GM12891 (cell line): ENCODE data around the gene LRRC9.

ENCODE experiments used
- PAX5 ChIP-seq: IDR thresholded peaks from 2 replicates; pipeline ENCODE4 v1.6.1; 2011; ENCODE audit warnings: low read length, moderate library complexity, mild to moderate bottlenecking; ENCODE audit not compliant: insufficient read depth, severe bottlenecking
- POLR2A ChIP-seq: IDR thresholded peaks from 2 replicates; pipeline ENCODE4 v1.6.1; 2011; ENCODE audit warnings: low read depth, low read length, control low read depth
- POLR2AphosphoS5 ChIP-seq: IDR thresholded peaks from 2 replicates; pipeline ENCODE4 v1.6.1; 2011; ENCODE audit warnings: low read depth, low read length, control low read depth
- POU2F2 ChIP-seq: IDR thresholded peaks from 2 replicates; pipeline ENCODE4 v1.6.1; 2011; ENCODE audit warnings: low read depth, mild to moderate bottlenecking, control low read depth, low read length, moderate library complexity
- SPI1 ChIP-seq: IDR thresholded peaks from 2 replicates; pipeline ENCODE4 v1.6.1; 2011; ENCODE audit warnings: low read depth, low read length, control low read depth
- TAF1 ChIP-seq: IDR thresholded peaks from 2 replicates; pipeline ENCODE4 v1.6.1; 2011; ENCODE audit warnings: low read depth, low read length, control low read depth

DNA sequence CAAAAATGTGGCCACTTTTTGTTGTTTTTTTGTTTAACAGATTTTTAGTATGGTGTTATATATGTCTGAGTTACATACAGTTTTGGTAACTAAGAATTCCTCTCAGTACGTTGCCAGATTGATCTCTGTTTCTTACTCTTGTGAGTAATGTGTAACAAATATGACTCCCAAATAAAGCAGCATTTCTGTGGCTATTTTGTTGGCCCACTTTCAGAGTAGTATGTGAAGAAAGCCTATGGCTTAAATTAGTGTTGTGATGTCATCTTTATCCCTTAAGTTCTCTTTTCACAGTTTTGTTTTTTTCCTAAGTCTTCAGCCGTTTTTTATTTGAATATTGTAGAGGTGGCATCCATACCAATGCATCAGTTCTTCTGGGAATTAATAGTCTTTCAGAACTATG lies 182.4 kb downstream of the LRRC9 start:
- no peak for TF ChIP-seq POLR2AphosphoS5
- TF ChIP-seq TAF1, result no peak
- TF ChIP-seq POLR2A, result no peak
- TF ChIP-seq POU2F2, result no peak
- no peak for TF ChIP-seq PAX5
- TF ChIP-seq SPI1, result no peak
